GM21576 (cell line): ENCODE data around the gene ARFGAP2.

ENCODE experiments used
- ATAC-seq: cut with Tn5 transposase; IDR thresholded peaks from one replicate; pipeline ENCODE4 v1.9.1; 2021; ENCODE audit warnings: mild to moderate bottlenecking, moderate library complexity; ENCODE audit not compliant: unreplicated experiment

ARFGAP2 gene

GRCh38 chr11:47172740-47173336 lies 3.8 kb downstream of the ARFGAP2 start:
- no peak for ATAC-seq

GRCh38 chr11:47171856-47172255 lies 4.8 kb downstream of the ARFGAP2 start:
- ATAC-seq, result no peak

- ATAC-seq, result no peak
Observed at GRCh38 chr11:47171061-47171838, 5.4 kb downstream of the ARFGAP2 start.

GRCh38 chr11:47166368-47166767 lies 10.3 kb downstream of the ARFGAP2 start:
- ATAC-seq, result no peak

GRCh38 chr11:47165253-47165840 lies 11.3 kb downstream of the ARFGAP2 start:
- ATAC-seq, result no peak

GRCh38 chr11:47164321-47164720 lies 12.4 kb downstream of the ARFGAP2 start:
- no peak for ATAC-seq

GRCh38 chr11:47163898-47164297 lies 12.8 kb downstream of the ARFGAP2 start:
- no peak for ATAC-seq

GRCh38 chr11:47163193-47163592 lies 13.5 kb downstream of the ARFGAP2 start:
- no peak for ATAC-seq

GRCh38 chr11:47162426-47162825 lies 14.3 kb downstream of the ARFGAP2 start:
- ATAC-seq, result no peak

- ATAC-seq, result no peak
Observed at GRCh38 chr11:47161890-47162289, 14.8 kb downstream of the ARFGAP2 start.

- peak; percentile 60 for ATAC-seq
Observed at GRCh38 chr11:47161134-47161854, 15.4 kb downstream of the ARFGAP2 start.

GRCh38 chr11:47160753-47161133 lies 15.9 kb downstream of the ARFGAP2 start:
- no peak for ATAC-seq

GRCh38 chr11:47158242-47158641 lies 18.4 kb downstream of the ARFGAP2 start:
- ATAC-seq, result no peak

- no peak for ATAC-seq
Observed at GRCh38 chr11:47157805-47158204, 18.9 kb downstream of the ARFGAP2 start.

GRCh38 chr11:47156951-47157350 lies 19.7 kb downstream of the ARFGAP2 start:
- no peak for ATAC-seq

- no peak for ATAC-seq
Observed at GRCh38 chr11:47156333-47156732, 20.3 kb downstream of the ARFGAP2 start.

- ATAC-seq, result no peak
Observed at GRCh38 chr11:47155879-47156278, 20.8 kb downstream of the ARFGAP2 start.

GRCh38 chr11:47154616-47155570 lies 21.8 kb downstream of the ARFGAP2 start:
- ATAC-seq, result no peak

GRCh38 chr11:47152953-47153950 lies 23.4 kb downstream of the ARFGAP2 start:
- ATAC-seq, result no peak
